Dedifferentiated amniotic fluid mesenchymal stem cell (primary cell): Measurements from ENCODE around the gene COPS6.
A peak's percentile ranks its signal among the peaks of the same experiment; 100 is the strongest.

ENCODE experiments used
- DNase-seq: peaks from one replicate; pipeline ENCODE4 v3.0.0-alpha.2; 2016; ENCODE audit errors: extremely low spot score

COPS6 gene

GRCh38 chr7:100102950-100103840 is 14.4 kb downstream of the COPS6 start:
- no peak for DNase-seq

- no peak for DNase-seq
These were observed 16.8 kb downstream of the COPS6 start for GRCh38 chr7:100105534-100105933.

GRCh38 chr7:100106633-100107032 is 17.9 kb downstream of the COPS6 start:
- no peak for DNase-seq

- DNase-seq: no peak
These were observed 18.5 kb downstream of the COPS6 start for GRCh38 chr7:100107125-100107737.

- DNase-seq: no peak
These were observed 19.1 kb downstream of the COPS6 start for GRCh38 chr7:100107890-100108289.

GRCh38 chr7:100109521-100110163 is 20.9 kb downstream of the COPS6 start:
- DNase-seq: no peak

- no peak for DNase-seq
These were observed 22.4 kb downstream of the COPS6 start for GRCh38 chr7:100111156-100111555.

GRCh38 chr7:100111914-100112313 is 23.1 kb downstream of the COPS6 start:
- DNase-seq: no peak

GRCh38 chr7:100115026-100115425 is 26.3 kb downstream of the COPS6 start:
- DNase-seq: no peak

- no peak for DNase-seq
These were observed 29.8 kb downstream of the COPS6 start for GRCh38 chr7:100118388-100119071.

- DNase-seq: peak; percentile 94
These were observed 30.6 kb downstream of the COPS6 start, which contains the start of the genes CNPY4 and TAF6 for GRCh38 chr7:100119072-100119969. Gene CNPY4, plus strand, starts transcription at chr7:100119634. Its CDS starts 111 bp downstream, at chr7:100119745. Gene TAF6, minus strand, starts transcription at chr7:100119358. Its CDS starts 5,149 bp downstream, at chr7:100114209.

GRCh38 chr7:100119970-100120732 is 31.4 kb downstream of the COPS6 start:
- DNase-seq: peak; percentile 46

GRCh38 chr7:100120733-100121036 is 31.9 kb downstream of the COPS6 start:
- no peak for DNase-seq

- no peak for DNase-seq
These were observed 33.3 kb downstream of the COPS6 start for GRCh38 chr7:100122067-100122466.

- DNase-seq: no peak
These were observed 33.8 kb downstream of the COPS6 start for GRCh38 chr7:100122568-100122967.

- DNase-seq: no peak
These were observed 35.8 kb downstream of the COPS6 start for GRCh38 chr7:100124301-100125230.

GRCh38 chr7:100126239-100126930 is 37.6 kb downstream of the COPS6 start:
- no peak for DNase-seq
